Measurements from ENCODE around the gene AKAP10.

AKAP10 gene

DNA sequence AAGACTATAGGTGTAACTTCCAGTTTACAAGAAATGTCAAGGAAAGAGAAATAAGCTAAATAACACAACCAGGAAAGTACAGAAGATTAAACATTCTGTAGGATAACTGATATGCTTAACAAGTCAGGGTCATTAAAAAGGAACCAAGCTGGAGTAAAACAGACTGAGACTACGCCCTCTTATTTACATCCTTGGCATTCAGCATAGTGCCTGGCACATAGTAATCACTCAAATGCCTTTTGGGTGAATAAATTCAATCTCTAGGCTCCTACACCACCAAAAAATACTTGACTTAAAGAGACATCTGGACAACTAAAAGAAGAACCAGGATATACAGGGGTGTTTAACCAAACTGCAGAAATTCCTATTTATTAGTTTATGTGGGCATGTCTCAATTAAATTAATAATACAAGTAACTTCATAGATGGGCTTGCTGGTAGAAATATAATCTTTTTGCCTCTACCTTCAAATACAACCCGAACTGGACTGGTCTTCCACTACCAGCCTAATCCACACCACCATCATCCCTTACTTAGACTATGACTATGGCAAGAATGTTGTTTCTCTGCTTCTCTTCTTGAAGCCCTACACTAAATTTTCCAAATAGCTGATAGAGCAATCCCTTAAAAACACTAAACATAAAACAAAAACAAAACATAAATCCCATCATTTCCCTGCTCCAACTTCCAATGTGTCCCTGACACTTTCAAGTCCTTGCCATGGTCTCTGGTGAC, 62.2 kb downstream of the AKAP10 start:
- H3K4me2 ChIP-seq (ENCODE audit: low read depth, low read length, poor library complexity, severe bottlenecking): no peak overlapping the region
- no peaks in the 10 kb centered on the region for H3F3A ChIP-seq (ENCODE audit: insufficient read depth)
- no peak for TF ChIP-seq EZH2phosphoT487 (conservative IDR thresholded peaks at IDR 0.05; ENCODE audit: low read length)
- TF ChIP-seq, protein P1, sequence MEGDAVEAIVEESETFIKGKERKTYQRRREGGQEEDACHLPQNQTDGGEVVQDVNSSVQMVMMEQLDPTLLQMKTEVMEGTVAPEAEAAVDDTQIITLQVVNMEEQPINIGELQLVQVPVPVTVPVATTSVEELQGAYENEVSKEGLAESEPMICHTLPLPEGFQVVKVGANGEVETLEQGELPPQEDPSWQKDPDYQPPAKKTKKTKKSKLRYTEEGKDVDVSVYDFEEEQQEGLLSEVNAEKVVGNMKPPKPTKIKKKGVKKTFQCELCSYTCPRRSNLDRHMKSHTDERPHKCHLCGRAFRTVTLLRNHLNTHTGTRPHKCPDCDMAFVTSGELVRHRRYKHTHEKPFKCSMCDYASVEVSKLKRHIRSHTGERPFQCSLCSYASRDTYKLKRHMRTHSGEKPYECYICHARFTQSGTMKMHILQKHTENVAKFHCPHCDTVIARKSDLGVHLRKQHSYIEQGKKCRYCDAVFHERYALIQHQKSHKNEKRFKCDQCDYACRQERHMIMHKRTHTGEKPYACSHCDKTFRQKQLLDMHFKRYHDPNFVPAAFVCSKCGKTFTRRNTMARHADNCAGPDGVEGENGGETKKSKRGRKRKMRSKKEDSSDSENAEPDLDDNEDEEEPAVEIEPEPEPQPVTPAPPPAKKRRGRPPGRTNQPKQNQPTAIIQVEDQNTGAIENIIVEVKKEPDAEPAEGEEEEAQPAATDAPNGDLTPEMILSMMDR (IDR thresholded peaks at IDR 0.05; ENCODE audit: insufficient read depth, low read length, poor library complexity, severe bottlenecking): no peak
- H2AFZ ChIP-seq (ENCODE audit: low read depth, low read length, severe bottlenecking): no peak overlapping the region
- H3K27ac ChIP-seq (ENCODE audit: low read depth, low read length): no peak overlapping the region
- no peaks in the 10 kb centered on the region for H3K79me2 ChIP-seq (ENCODE audit: insufficient read depth, low read length)
- H3K9me3 ChIP-seq (ENCODE audit: insufficient read depth, low read length): no peaks in the 10 kb centered on the region
- no peaks in the 10 kb centered on the region for H3K27me3 ChIP-seq (ENCODE audit: low read length)
- H4K20me1 ChIP-seq (ENCODE audit: low read depth, low read length): no peaks in the 10 kb centered on the region
- H3K9me2 ChIP-seq (replicated peaks; ENCODE audit: insufficient read depth, low read length): no peaks in the 10 kb centered on the region
- H3K36me3 ChIP-seq (ENCODE audit: low read length): peaks cover 8% of the 10 kb centered on the region; the same call in 1 of the 2 replicates
- no peak overlapping the region for H3K4me3 ChIP-seq (ENCODE audit: insufficient read depth, low read length, poor library complexity, severe bottlenecking)
- no peak overlapping the region for H3K9ac ChIP-seq (ENCODE audit: low read length)

DNA sequence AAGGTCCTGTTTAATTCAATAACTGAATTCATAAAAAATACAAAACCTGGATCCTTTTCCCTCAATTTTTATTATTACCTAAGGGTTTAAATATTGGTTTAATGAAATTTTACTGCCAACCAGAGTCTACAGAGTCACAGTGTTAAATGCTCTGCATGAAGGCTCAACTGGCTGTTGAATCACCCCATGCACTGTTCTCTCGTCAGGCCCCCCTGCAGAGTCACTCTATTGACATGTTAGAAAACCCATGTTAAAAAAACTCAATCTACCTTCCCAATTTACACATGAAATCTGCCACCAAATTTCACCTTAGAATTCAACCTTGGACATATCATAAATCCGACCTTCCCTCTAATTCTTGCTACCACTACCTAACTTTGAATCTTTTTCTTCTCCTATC, 66.6 kb downstream of the AKAP10 start:
- Histone ChIP-seq H3K9me2 (replicated peaks; ENCODE audit: insufficient read depth, low read length) (no peaks in the 10 kb centered on the region), H3K9ac (ENCODE audit: low read length) (no peak overlapping the region), H3K36me3 (ENCODE audit: low read length) (peaks cover 10% of the 10 kb centered on the region), H2AFZ (ENCODE audit: low read depth, low read length, severe bottlenecking) (no peak overlapping the region), H3K79me2 (ENCODE audit: insufficient read depth, low read length) (no peaks in the 10 kb centered on the region), H3K27me3 (ENCODE audit: low read length) (no peaks in the 10 kb centered on the region), H3K4me3 (ENCODE audit: insufficient read depth, low read length, poor library complexity, severe bottlenecking) (no peak overlapping the region), H3K9me3 (ENCODE audit: insufficient read depth, low read length) (no peaks in the 10 kb centered on the region), H3K27ac (ENCODE audit: low read depth, low read length) (no peak overlapping the region), H3F3A (ENCODE audit: insufficient read depth) (no peaks in the 10 kb centered on the region), H4K20me1 (ENCODE audit: low read depth, low read length) (no peaks in the 10 kb centered on the region), H3K4me2 (ENCODE audit: low read depth, low read length, poor library complexity, severe bottlenecking) (no peak overlapping the region)
- TF ChIP-seq EZH2phosphoT487 (conservative IDR thresholded peaks at IDR 0.05; ENCODE audit: low read length): no peak
- TF ChIP-seq, protein P1 (IDR thresholded peaks at IDR 0.05; ENCODE audit: insufficient read depth, low read length, poor library complexity, severe bottlenecking): no peak

DNA sequence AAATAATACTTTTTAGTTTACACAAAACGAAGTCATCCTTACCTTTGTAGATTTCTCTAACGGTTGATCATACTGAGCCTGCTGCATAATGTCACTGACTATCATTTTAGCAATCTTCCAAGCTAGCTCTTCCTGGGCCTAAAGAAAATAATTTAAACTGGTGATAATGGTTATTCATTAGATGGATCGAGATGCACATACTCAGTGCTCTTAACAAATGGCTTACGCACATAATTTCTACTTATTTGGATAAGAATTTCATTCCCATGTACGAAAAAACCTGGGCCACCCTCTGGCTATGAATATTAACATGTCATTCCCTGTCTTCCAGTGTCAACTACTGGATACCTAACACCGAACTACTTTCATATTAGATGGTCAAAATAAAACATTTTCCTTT, 68.5 kb downstream of the AKAP10 start:
- peaks cover 19% of the 10 kb centered on the region for H3K36me3 ChIP-seq (ENCODE audit: low read length)
- no peak overlapping the region for H3K9ac ChIP-seq (ENCODE audit: low read length)
- no peaks in the 10 kb centered on the region for H4K20me1 ChIP-seq (ENCODE audit: low read depth, low read length)
- no peaks in the 10 kb centered on the region for H3K9me3 ChIP-seq (ENCODE audit: insufficient read depth, low read length)
- H3K27ac ChIP-seq (ENCODE audit: low read depth, low read length): no peak overlapping the region
- no peak overlapping the region for H2AFZ ChIP-seq (ENCODE audit: low read depth, low read length, severe bottlenecking)
- H3K79me2 ChIP-seq (ENCODE audit: insufficient read depth, low read length): no peaks in the 10 kb centered on the region
- H3K9me2 ChIP-seq (replicated peaks; ENCODE audit: insufficient read depth, low read length): no peaks in the 10 kb centered on the region
- no peaks in the 10 kb centered on the region for H3F3A ChIP-seq (ENCODE audit: insufficient read depth)
- TF ChIP-seq EZH2phosphoT487 (conservative IDR thresholded peaks at IDR 0.05; ENCODE audit: low read length): no peak
- TF ChIP-seq, protein P1 (IDR thresholded peaks at IDR 0.05; ENCODE audit: insufficient read depth, low read length, poor library complexity, severe bottlenecking): no peak
- H3K4me2 ChIP-seq (ENCODE audit: low read depth, low read length, poor library complexity, severe bottlenecking): no peak overlapping the region
- H3K27me3 ChIP-seq (ENCODE audit: low read length): no peaks in the 10 kb centered on the region
- H3K4me3 ChIP-seq (ENCODE audit: insufficient read depth, low read length, poor library complexity, severe bottlenecking): no peak overlapping the region

All from SU-DHL-6 (cell line).